Neural crest cell (in vitro differentiated cells): ENCODE measurements around the gene ULBP1. TPM values are rescaled to one million over a fixed set of nuclear protein-coding genes. Genes with fewer than 3 reads are reported as not detected.
"Not testable (repeated sequence)": the region's sequence is repeated elsewhere in the genome, so short reads cannot be mapped to it uniquely, and the experiment has no call there.

Experiments used
- DNase-seq: peaks from one replicate; pipeline ENCODE4 v3.0.0; 2021; ENCODE audit warnings: low read depth, mixed read lengths, low spot score
- H3K27ac Mint-ChIP-seq: one replicate; pipeline ENCODE4 v1.8.0; 2021; ENCODE audit warnings: mild to moderate bottlenecking, mixed read lengths; ENCODE audit not compliant: unreplicated experiment
- H3K27me3 Mint-ChIP-seq: 2 replicates; pipeline ENCODE4 v1.8.0; 2021; ENCODE audit warnings: low read depth, mild to moderate bottlenecking, mixed read lengths
- H3K36me3 Mint-ChIP-seq: 2 replicates; pipeline ENCODE4 v1.8.0; 2021; ENCODE audit warnings: low read depth, mild to moderate bottlenecking, mixed read lengths
- H3K4me1 Mint-ChIP-seq: 2 replicates; pipeline ENCODE4 v1.8.0; 2021; ENCODE audit warnings: mixed read lengths
- H3K4me3 Mint-ChIP-seq: one replicate; pipeline ENCODE4 v1.8.0; 2021; ENCODE audit warnings: mild to moderate bottlenecking, mixed read lengths
- H3K9me3 Mint-ChIP-seq: 2 replicates; pipeline ENCODE4 v1.8.0; 2021; ENCODE audit warnings: mixed read lengths
- total RNA-seq: library from RNA; stranded (reverse); gene quantifications from 2 replicates; pipeline ENCODE4 v1.2.1, GENCODE V29; 2021
- TF ChIP-seq, protein P1 (sequence below): fragments of 200-600 bp; sonication (generic); conservative IDR thresholded peaks from 2 replicates; pipeline ENCODE4 v1.5.0; 2021; ENCODE audit warnings: antibody characterized with exemption, mild to moderate bottlenecking

The ULBP1 gene
- total RNA-seq, 1 donor from 2014 or later, result 2.3 TPM

DNA sequence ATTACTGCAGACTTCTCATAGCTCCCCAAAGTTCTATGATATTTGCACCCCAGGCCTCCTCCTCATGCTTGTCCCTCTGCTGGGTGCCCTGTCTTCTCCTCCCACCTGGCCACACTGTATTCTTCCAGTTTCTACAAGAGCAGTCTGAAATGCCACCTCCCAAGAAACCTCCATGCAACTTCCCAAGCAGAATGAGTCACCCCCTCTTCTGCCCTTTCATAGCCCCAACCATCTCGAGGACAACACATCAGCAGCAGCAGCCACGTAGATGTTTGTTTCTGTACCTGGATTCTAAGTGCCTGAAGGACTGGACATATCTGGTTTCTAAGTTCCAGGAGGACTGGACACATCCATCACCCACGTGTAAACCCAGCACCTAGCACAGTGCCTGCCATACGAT is 28.5 kb upstream of the ULBP1 start:
- Mint-ChIP-seq H3K9me3 (no peaks in the 10 kb centered on the region), H3K4me3 (no peak overlapping the region), H3K27me3 (peaks cover 97% of the 10 kb centered on the region), H3K27ac (no peak overlapping the region), H3K36me3 (no peaks in the 10 kb centered on the region), H3K4me1 (peaks cover 7% of the 10 kb centered on the region)
- DNase-seq, result no peak
- TF ChIP-seq, protein P1, sequence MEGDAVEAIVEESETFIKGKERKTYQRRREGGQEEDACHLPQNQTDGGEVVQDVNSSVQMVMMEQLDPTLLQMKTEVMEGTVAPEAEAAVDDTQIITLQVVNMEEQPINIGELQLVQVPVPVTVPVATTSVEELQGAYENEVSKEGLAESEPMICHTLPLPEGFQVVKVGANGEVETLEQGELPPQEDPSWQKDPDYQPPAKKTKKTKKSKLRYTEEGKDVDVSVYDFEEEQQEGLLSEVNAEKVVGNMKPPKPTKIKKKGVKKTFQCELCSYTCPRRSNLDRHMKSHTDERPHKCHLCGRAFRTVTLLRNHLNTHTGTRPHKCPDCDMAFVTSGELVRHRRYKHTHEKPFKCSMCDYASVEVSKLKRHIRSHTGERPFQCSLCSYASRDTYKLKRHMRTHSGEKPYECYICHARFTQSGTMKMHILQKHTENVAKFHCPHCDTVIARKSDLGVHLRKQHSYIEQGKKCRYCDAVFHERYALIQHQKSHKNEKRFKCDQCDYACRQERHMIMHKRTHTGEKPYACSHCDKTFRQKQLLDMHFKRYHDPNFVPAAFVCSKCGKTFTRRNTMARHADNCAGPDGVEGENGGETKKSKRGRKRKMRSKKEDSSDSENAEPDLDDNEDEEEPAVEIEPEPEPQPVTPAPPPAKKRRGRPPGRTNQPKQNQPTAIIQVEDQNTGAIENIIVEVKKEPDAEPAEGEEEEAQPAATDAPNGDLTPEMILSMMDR, result no peak

DNA sequence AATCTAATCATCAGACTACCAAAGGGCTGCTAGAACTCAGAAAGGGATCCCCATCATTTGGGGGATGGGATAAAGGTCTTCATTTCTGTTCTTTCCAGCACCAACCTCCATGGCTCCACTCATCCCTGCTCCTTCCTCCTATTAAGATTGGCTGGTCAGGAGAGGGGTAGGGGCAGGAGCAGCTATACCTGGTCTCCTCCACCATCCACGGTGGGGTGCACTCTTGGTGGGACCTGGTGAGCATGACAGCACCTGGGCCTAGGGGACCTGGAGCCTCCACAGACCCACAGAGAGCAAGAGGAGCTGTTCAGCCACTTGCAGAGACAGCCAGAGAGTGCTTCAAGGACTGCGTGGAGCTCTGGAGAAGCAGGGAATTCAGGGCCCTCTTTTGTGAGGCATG is 28.1 kb upstream of the ULBP1 start:
- Mint-ChIP-seq H3K27me3 (peaks cover 97% of the 10 kb centered on the region), H3K9me3 (no peaks in the 10 kb centered on the region), H3K4me3 (no peak overlapping the region), H3K36me3 (no peaks in the 10 kb centered on the region), H3K27ac (no peak overlapping the region), H3K4me1 (peaks cover 7% of the 10 kb centered on the region)
- DNase-seq, result no peak
- TF ChIP-seq, protein P1, result no peak

DNA sequence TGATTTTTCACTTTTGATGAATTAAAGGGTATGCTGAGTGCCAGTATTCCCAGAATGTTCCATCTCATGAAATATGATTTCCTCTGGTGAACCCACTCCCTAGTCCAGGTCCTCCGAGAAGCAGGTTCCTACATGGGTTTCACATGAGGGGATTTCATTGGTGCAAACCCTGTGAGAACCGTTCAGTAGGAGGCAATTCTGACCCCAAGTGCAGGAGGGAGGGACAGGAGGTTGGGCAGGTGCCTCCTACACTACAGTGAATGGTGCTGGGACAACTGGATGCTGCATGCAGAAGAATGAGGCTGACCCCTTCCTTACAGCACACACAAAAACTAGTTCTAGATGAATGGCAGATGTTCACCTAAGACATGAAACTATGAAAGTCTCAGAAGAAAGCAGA is 27.0 kb upstream of the ULBP1 start:
- no peaks in the 10 kb centered on the region for H3K9me3 Mint-ChIP-seq
- H3K27me3 Mint-ChIP-seq, result peaks cover 97% of the 10 kb centered on the region
- no peak for DNase-seq
- no peak overlapping the region for H3K4me3 Mint-ChIP-seq
- TF ChIP-seq, protein P1, result no peak
- no peak overlapping the region for H3K27ac Mint-ChIP-seq
- peaks cover 10% of the 10 kb centered on the region for H3K4me1 Mint-ChIP-seq
- no peaks in the 10 kb centered on the region for H3K36me3 Mint-ChIP-seq

DNA sequence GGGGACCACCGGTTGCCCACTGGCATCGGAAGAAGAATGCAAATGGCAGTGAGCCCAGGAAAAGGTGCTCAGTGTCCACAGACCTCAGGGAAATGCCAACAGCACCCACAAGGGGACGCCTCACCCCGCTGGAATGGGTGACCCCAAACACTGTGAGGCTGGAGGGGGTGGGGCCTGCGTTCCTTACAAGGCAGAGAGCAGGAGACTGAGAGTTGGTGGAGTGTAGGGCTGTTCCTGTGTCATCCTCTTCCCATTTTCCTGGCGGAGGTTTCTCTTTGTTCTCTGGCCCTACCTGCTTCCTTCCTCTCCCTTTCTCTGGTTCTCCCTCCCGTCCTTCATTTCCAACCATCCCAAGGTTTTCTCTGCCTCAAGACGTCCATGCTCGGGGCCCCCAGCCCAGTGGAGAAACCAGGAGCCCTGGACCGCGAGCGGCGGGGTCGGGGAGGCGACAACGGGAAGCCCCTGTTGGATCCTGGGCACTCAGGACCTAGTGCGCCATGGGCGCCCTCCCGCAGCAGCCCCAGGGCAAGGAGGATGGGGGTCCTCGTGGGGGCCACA is 25.7 kb upstream of the ULBP1 start:
- not testable (repeated sequence) for DNase-seq, H3K36me3 Mint-ChIP-seq, H3K27ac Mint-ChIP-seq, H3K9me3 Mint-ChIP-seq
- H3K4me3 Mint-ChIP-seq, result peak overlapping the region; percentile 32
- peaks cover 98% of the 10 kb centered on the region for H3K27me3 Mint-ChIP-seq
- peaks cover 11% of the 10 kb centered on the region for H3K4me1 Mint-ChIP-seq
- TF ChIP-seq, protein P1, result peak; percentile 28

DNA sequence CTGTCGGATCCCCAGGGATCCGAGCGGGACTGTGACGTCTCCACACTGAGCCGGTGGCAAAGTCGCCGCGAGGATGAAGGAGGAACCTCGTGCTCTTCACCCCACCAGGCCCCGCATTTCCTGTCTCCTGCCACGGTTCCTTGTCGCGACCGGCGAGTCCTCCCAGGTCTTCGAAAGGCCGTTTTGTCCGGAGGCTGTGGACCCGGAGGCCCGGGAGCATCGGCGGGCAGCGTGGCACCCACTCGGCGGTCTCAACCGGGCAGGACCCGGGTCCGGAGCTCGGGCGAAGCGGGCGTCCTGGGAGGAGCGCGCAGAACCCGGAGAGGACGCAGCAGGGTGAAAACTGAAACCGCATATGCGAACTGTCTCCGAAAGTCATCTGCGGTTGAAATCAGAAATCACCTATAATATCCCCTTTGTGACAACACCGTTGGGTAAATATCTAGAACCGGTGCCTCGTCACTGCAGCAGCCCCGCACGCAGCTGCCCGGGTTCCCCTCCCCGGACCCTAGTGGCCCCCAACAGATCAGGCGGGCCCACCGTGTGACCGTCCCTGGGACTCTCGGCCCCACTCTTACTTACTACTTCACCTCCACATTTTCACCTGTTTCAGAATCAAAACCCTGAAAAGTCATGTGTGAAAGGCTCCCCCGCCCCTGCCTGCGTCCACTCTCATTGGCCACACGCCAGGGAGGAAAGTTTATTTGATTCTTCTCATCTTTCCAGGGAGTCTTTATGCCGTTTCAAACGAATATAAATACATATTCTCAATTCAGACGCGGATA is 25.0 kb upstream of the ULBP1 start:
- H3K4me3 Mint-ChIP-seq, result peak overlapping the region; percentile 69
- peaks cover 98% of the 10 kb centered on the region for H3K27me3 Mint-ChIP-seq
- peaks cover 11% of the 10 kb centered on the region for H3K4me1 Mint-ChIP-seq
- DNase-seq, result no peak
- H3K9me3 Mint-ChIP-seq, result no peaks in the 10 kb centered on the region
- no peak overlapping the region for H3K27ac Mint-ChIP-seq
- TF ChIP-seq, protein P1, result no peak
- H3K36me3 Mint-ChIP-seq, result no peaks in the 10 kb centered on the region
